ENCODE data around the gene EMSY.

DNA sequence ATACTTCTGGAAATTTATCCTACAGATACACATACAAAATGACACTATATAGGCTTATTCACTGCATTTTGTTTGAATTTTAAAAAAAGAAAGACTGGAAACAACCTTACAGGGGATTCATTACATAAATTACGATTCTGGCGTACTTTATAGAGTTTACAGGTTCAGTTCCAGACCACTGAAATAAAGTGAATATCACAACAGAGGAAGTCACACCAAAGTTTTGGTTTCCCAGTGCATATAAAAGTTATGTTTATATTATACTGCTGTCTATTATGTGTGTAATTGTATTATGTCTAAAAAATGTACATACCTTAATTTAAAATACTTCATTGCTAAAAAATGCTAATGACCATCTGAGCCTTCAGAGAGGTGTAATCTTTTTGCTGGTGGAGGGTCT is 62.0 kb downstream of the EMSY start:
- TF ChIP-seq, protein P1, sequence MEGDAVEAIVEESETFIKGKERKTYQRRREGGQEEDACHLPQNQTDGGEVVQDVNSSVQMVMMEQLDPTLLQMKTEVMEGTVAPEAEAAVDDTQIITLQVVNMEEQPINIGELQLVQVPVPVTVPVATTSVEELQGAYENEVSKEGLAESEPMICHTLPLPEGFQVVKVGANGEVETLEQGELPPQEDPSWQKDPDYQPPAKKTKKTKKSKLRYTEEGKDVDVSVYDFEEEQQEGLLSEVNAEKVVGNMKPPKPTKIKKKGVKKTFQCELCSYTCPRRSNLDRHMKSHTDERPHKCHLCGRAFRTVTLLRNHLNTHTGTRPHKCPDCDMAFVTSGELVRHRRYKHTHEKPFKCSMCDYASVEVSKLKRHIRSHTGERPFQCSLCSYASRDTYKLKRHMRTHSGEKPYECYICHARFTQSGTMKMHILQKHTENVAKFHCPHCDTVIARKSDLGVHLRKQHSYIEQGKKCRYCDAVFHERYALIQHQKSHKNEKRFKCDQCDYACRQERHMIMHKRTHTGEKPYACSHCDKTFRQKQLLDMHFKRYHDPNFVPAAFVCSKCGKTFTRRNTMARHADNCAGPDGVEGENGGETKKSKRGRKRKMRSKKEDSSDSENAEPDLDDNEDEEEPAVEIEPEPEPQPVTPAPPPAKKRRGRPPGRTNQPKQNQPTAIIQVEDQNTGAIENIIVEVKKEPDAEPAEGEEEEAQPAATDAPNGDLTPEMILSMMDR (IDR thresholded peaks at IDR 0.05) = no peak
- TF ChIP-seq POLR2A (IDR thresholded peaks at IDR 0.05) (no peak), POLR2AphosphoS5 (IDR thresholded peaks at IDR 0.05) (no peak), EP300 (IDR thresholded peaks at IDR 0.05) (no peak)

Data from sigmoid colon (tissue), 4 donors.